WI38 (cell line): Measurements from ENCODE around the gene CST11.

Experiments
- H3K4me3 ChIP-seq: 2 replicates; pipeline ENCODE4 v1.5.1; 2011; ENCODE audit warnings: low read depth, mild to moderate bottlenecking, control low read depth, low read length
- TF ChIP-seq, protein P1 (sequence below): IDR thresholded peaks from 2 replicates; pipeline ENCODE4 v1.5.1; 2012; ENCODE audit warnings: low read depth, mild to moderate bottlenecking, control low read depth, low read length

Gene CST11

DNA sequence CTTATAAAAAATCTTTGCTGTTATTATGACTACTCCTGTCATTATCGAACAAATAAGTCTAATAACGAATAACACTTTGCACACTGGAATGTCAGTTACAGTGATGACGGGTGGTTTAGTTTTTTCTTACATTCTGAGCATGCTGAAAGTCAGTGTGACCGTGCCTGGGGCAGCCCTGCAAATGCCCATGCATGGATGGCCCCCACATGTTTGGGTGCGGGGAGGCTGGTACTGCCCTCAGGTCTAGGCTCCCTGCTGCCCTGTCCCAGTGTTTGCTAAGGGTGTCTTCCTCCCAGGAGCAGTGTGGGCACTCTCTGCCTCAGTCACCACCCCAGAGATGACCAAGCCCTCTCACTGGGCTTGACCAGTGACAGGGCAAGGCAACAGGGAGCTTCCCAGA, 10.2 kb downstream of the CST11 start:
- H3K4me3 ChIP-seq, result no peak overlapping the region
- TF ChIP-seq, protein P1, sequence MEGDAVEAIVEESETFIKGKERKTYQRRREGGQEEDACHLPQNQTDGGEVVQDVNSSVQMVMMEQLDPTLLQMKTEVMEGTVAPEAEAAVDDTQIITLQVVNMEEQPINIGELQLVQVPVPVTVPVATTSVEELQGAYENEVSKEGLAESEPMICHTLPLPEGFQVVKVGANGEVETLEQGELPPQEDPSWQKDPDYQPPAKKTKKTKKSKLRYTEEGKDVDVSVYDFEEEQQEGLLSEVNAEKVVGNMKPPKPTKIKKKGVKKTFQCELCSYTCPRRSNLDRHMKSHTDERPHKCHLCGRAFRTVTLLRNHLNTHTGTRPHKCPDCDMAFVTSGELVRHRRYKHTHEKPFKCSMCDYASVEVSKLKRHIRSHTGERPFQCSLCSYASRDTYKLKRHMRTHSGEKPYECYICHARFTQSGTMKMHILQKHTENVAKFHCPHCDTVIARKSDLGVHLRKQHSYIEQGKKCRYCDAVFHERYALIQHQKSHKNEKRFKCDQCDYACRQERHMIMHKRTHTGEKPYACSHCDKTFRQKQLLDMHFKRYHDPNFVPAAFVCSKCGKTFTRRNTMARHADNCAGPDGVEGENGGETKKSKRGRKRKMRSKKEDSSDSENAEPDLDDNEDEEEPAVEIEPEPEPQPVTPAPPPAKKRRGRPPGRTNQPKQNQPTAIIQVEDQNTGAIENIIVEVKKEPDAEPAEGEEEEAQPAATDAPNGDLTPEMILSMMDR, result no peak

DNA sequence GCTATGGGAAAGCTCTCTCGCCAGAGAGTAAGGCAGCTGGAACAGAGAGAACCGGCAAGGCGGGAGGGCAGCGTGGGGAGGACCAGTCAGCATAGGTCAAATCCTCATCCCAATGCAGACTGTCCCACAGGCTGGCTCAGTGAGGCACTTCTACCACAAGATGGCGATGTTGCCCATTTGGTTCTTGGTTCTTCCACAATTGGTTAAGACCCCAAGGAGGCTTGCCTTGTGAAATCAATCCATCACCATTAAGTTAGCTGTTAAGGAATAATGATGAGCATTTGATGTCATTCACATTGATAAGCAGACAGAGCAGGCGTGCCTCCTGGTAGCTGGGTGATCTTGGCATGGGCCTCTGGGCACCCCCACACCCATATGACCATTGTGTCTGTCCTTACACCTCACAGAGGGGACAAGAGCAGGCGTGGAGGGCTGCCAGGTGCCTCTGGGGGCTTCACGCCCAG, 10.8 kb downstream of the CST11 start:
- H3K4me3 ChIP-seq, result no peak overlapping the region
- TF ChIP-seq, protein P1, result peak; percentile 83

DNA sequence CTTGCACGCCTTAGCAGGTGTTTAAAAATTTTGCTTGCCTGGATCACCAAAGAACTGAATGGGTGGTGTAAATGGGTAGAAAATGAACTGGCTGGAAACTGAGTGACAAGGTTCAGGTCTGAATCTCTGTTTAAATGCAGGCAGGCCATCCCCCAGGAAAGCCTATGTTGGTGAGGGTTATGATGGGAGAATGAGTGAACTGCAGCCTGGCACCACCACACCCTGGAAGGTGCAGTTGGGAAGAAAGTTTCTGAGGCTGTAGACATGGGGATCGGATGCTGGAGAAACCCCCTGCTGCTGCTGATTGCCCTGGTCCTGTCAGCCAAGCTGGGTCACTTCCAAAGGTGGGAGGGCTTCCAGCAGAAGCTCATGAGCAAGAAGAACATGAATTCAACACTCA, 12.7 kb downstream of the CST11 start:
- H3K4me3 ChIP-seq, result no peak overlapping the region
- TF ChIP-seq, protein P1, result no peak

DNA sequence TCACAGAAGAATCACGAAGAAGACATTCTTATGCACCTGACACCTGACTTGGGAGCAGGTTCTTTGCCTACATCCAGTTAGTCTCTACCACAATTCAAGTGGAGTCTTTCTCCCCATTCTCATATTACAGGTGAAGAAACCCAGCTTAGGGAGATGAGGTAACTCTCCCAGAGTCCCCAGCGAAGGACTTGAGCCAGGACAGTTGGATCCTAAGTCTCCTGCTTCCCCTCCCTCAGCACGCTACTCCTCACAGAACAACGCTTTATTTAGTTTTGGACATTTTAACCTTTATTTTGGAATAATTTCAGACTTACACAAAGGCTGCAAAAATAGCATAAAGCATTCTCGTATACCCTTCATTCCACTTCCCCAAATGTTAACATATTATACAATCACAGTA, 14.0 kb downstream of the CST11 start:
- TF ChIP-seq, protein P1, result no peak
- no peak overlapping the region for H3K4me3 ChIP-seq

DNA sequence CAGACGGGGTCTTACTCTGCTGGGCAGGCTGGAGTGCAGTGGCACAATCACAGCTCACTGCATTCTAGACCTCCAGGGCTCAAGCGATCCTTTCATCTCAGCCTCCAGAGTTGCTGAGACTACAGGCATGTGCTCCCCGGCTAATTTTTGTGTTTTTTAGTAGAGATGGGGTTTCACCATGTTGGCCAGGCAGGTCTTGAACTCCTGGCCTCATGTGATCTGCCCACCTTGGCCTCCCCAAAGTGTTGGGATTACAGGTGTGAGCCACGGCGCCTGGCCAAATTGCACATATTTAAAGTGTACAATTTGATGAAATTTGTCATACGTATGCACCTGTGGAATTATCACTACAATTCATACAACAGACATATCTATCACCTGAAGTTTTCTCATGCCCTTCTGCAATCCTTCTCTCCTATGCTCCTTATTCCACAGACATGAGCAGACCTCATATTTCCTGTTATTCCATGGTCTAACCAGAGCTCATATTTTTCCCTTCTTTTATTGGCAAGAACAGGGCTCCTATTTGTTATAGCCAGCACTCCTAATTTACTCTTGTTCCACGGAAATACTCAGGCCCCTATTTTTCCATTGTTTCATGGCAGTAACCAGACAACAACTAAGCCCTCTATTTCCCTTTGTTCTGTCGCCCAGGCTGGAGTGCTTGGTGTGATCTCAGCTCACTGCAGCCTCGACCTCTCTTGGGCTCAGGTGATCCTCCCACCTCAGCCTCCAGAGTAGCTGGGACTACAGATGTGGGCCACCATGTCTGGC, 15.4 kb downstream of the CST11 start:
- TF ChIP-seq, protein P1, result no peak
- H3K4me3 ChIP-seq, result no peak overlapping the region

DNA sequence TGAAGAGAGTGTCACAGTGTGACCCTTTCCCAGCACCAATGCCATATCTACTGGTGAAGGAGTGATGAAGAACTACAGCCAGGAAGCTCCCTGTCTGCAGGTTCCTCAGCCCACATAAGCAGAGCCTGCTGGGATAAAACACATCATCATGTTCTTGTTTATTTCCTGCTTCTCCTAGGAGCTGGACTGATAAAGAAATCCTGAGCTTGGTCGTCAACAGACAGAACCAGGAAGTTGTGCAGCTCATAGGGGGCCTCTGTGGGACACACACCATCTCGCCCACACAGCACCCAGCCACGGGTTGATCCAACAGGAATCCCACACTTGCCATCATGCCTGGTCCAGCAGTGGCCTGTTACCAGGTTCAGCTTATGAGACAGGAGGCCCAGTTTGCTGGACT, 16.0 kb downstream of the CST11 start:
- TF ChIP-seq, protein P1, result no peak
- no peak overlapping the region for H3K4me3 ChIP-seq

DNA sequence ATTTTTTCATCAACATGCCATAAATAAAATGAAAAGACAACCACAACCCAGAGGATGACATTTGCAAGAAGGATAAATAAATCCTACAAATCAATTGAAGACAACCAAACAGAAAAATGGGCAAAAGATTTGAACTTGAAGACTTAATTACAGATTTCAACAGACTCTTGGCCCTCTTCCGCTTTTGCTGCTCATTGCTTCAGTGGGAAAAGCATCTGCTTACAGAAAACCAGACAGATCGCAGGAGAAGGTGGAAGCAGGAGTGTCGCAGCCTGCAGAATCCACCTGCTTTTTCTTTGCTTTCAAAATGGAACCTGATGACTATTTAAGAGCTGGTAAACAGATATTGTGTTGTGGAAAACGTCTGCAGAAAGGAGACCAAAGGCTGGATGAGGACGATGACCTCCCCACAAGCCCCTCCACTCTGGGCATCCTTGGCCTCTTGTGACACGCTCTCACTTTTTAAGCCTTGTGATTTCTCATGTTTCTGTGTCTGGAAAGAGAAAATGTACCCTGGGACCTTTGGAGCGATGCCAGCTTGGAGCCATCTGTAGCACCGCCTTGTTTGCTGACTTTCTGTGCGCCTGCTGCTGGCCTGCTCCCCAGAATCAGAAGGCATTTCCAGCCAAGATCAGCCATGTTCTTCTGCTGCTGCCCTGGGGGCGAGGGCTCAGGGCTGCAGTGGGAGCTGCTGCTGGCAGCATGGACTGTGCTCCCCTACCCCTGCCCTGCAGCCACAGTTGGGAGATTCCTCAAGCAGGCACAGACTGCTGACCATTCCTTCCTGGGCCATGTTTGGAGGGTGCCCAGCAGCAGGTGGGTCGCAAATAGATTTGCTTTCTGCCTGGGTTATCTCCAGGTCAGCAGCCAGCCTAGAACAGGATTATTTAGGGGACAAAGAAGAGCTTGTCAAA, 16.8 kb downstream of the CST11 start:
- TF ChIP-seq, protein P1, result no peak
- no peak overlapping the region for H3K4me3 ChIP-seq
